ENCODE measurements around the gene RPL37A.

- TF ChIP-seq PRDM4 (tag by site-specific recombination; IDR thresholded peaks at IDR 0.05) = no peak
- TF ChIP-seq, protein P1, sequence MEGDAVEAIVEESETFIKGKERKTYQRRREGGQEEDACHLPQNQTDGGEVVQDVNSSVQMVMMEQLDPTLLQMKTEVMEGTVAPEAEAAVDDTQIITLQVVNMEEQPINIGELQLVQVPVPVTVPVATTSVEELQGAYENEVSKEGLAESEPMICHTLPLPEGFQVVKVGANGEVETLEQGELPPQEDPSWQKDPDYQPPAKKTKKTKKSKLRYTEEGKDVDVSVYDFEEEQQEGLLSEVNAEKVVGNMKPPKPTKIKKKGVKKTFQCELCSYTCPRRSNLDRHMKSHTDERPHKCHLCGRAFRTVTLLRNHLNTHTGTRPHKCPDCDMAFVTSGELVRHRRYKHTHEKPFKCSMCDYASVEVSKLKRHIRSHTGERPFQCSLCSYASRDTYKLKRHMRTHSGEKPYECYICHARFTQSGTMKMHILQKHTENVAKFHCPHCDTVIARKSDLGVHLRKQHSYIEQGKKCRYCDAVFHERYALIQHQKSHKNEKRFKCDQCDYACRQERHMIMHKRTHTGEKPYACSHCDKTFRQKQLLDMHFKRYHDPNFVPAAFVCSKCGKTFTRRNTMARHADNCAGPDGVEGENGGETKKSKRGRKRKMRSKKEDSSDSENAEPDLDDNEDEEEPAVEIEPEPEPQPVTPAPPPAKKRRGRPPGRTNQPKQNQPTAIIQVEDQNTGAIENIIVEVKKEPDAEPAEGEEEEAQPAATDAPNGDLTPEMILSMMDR (tag by site-specific recombination; IDR thresholded peaks at IDR 0.05) = no peak
Measured at GRCh38 chr2:216538538-216538937, 39.9 kb downstream of the RPL37A start.

Measured in HEK293 (cell line).